ENCODE measurements around the gene ABCB1. TPM values are rescaled to one million over a fixed set of nuclear protein-coding genes. Genes with fewer than 3 reads are reported as not detected.

Gene ABCB1
- polyA plus RNA-seq, 2 donors, result 1.6 to 1.7 TPM

DNA sequence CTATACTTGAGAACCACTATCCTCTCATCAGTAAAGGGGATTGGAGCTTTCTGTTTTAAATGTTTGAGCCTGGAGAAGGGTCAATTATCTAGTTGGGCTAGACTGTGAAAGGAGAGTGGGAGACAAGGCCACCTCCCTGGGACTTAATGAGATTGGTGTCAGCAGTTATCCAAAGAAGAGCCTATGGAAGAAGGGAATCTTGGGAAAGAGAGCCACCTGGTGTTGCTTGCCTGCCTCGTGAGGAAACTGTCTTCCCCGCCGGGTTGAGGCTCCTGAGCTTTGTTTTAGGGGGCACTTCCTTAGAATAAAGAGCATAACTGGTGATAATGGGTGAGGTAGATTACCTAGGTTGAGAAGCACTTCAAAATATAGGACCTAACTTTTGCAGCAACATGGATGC lies 93.2 kb downstream of the ABCB1 start:
- H3K36me3 ChIP-seq (ENCODE audit: control insufficient read depth in 2 of 2, insufficient read depth in 2 of 2, low read length in 1 of 2), result no peaks in the 10 kb centered on the region
- H3K27ac ChIP-seq (ENCODE audit: low read depth in 2 of 2, low read length in 1 of 2), result no peak overlapping the region
- no peaks in the 10 kb centered on the region for H3K4me1 ChIP-seq (ENCODE audit: control insufficient read depth in 2 of 2, insufficient read depth in 2 of 2, low read length in 1 of 2)
- no peaks in the 10 kb centered on the region for H3K9me3 ChIP-seq (ENCODE audit: control insufficient read depth in 2 of 2, insufficient read depth in 1 of 2, low read depth in 1 of 2, low read length in 1 of 2)
- whole genome bisulfite sequencing, 2 donors, result 37 to 50% methylated on average over 3 of the region's 3 CpGs
- no peaks in the 10 kb centered on the region for H3K27me3 ChIP-seq (ENCODE audit: control insufficient read depth in 1 of 2, insufficient read depth in 2 of 2, low read length in 2 of 2)
- no peak overlapping the region for H3K4me3 ChIP-seq (ENCODE audit: low read depth in 1 of 2, low read length in 2 of 2)

- Histone ChIP-seq H3K27me3 (ENCODE audit: control insufficient read depth in 1 of 2, insufficient read depth in 2 of 2, low read length in 2 of 2) (peaks cover 0 to 2% of the 10 kb centered on the region in 2 donors), H3K9me3 (ENCODE audit: control insufficient read depth in 2 of 2, insufficient read depth in 1 of 2, low read depth in 1 of 2, low read length in 1 of 2) (no peaks in the 10 kb centered on the region), H3K4me3 (ENCODE audit: low read depth in 1 of 2, low read length in 2 of 2) (no peak overlapping the region), H3K27ac (ENCODE audit: low read depth in 2 of 2, low read length in 1 of 2) (no peak overlapping the region), H3K36me3 (ENCODE audit: control insufficient read depth in 2 of 2, insufficient read depth in 2 of 2, low read length in 1 of 2) (no peaks in the 10 kb centered on the region), H3K4me1 (ENCODE audit: control insufficient read depth in 2 of 2, insufficient read depth in 2 of 2, low read length in 1 of 2) (no peaks in the 10 kb centered on the region)
- 62 to 66% methylated on average over 3 of the region's 3 CpGs for WGBS, 2 donors
Measured at GRCh38 chr7:87506246-87507180, 94.2 kb downstream of the ABCB1 start.

- H3K36me3 ChIP-seq (ENCODE audit: control insufficient read depth in 2 of 2, insufficient read depth in 2 of 2, low read length in 1 of 2), result no peaks in the 10 kb centered on the region
- peaks cover 0 to 2% of the 10 kb centered on the region in 2 donors for H3K27me3 ChIP-seq (ENCODE audit: control insufficient read depth in 1 of 2, insufficient read depth in 2 of 2, low read length in 2 of 2)
- no peaks in the 10 kb centered on the region for H3K4me1 ChIP-seq (ENCODE audit: control insufficient read depth in 2 of 2, insufficient read depth in 2 of 2, low read length in 1 of 2)
- no peaks in the 10 kb centered on the region for H3K9me3 ChIP-seq (ENCODE audit: control insufficient read depth in 2 of 2, insufficient read depth in 1 of 2, low read depth in 1 of 2, low read length in 1 of 2)
- H3K4me3 ChIP-seq (ENCODE audit: low read depth in 1 of 2, low read length in 2 of 2), result no peak overlapping the region
- WGBS, 2 donors, result 72 to 74% methylated on average over 5 of the region's 5 CpGs
- H3K27ac ChIP-seq (ENCODE audit: low read depth in 2 of 2, low read length in 1 of 2), result no peak overlapping the region
Measured at GRCh38 chr7:87505557-87506245, 95.0 kb downstream of the ABCB1 start.

DNA sequence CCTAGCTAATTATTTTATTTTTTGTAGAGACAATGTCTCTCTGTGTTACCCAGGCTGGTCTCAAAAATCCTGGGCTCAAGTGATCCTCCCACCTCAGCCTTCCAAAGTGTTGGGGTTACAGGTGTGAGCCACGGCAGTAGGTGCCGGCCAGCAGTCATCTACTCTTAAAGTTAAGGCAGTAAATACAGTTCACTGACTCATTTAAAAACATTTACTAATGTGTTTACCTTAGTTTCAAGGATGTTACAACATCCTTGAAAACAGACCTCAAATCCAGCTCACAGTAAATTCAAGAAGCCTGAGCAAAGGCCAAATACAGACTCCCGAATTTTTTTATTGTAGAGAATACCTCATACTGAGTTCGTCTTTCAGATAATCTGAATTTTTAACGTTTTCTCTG lies 95.6 kb downstream of the ABCB1 start:
- H3K9me3 ChIP-seq (ENCODE audit: control insufficient read depth in 2 of 2, insufficient read depth in 1 of 2, low read depth in 1 of 2, low read length in 1 of 2), result no peaks in the 10 kb centered on the region
- H3K27ac ChIP-seq (ENCODE audit: low read depth in 2 of 2, low read length in 1 of 2), result no peak overlapping the region
- 74 to 84% methylated on average over 5 of the region's 5 CpGs for WGBS, 2 donors
- no peaks in the 10 kb centered on the region for H3K36me3 ChIP-seq (ENCODE audit: control insufficient read depth in 2 of 2, insufficient read depth in 2 of 2, low read length in 1 of 2)
- no peaks in the 10 kb centered on the region for H3K4me1 ChIP-seq (ENCODE audit: control insufficient read depth in 2 of 2, insufficient read depth in 2 of 2, low read length in 1 of 2)
- no peak overlapping the region for H3K4me3 ChIP-seq (ENCODE audit: low read depth in 1 of 2, low read length in 2 of 2)
- H3K27me3 ChIP-seq (ENCODE audit: control insufficient read depth in 1 of 2, insufficient read depth in 2 of 2, low read length in 2 of 2), result peaks cover 0 to 2% of the 10 kb centered on the region in 2 donors

GRCh38 chr7:87499494-87499893 lies 101.2 kb downstream of the ABCB1 start:
- H3K27me3 ChIP-seq (ENCODE audit: control insufficient read depth in 1 of 2, insufficient read depth in 2 of 2, low read length in 2 of 2), result peaks cover 0 to 2% of the 10 kb centered on the region in 2 donors
- H3K4me3 ChIP-seq (ENCODE audit: low read depth in 1 of 2, low read length in 2 of 2), result no peak overlapping the region
- no peak overlapping the region for H3K27ac ChIP-seq (ENCODE audit: low read depth in 2 of 2, low read length in 1 of 2)
- H3K4me1 ChIP-seq (ENCODE audit: control insufficient read depth in 2 of 2, insufficient read depth in 2 of 2, low read length in 1 of 2), result no peaks in the 10 kb centered on the region
- no peaks in the 10 kb centered on the region for H3K9me3 ChIP-seq (ENCODE audit: control insufficient read depth in 2 of 2, insufficient read depth in 1 of 2, low read depth in 1 of 2, low read length in 1 of 2)
- WGBS, 2 donors, result 63 to 70% methylated on average over 3 of the region's 3 CpGs
- H3K36me3 ChIP-seq (ENCODE audit: control insufficient read depth in 2 of 2, insufficient read depth in 2 of 2, low read length in 1 of 2), result no peaks in the 10 kb centered on the region

GRCh38 chr7:87498893-87499292 lies 101.8 kb downstream of the ABCB1 start:
- Histone ChIP-seq H3K9me3 (ENCODE audit: control insufficient read depth in 2 of 2, insufficient read depth in 1 of 2, low read depth in 1 of 2, low read length in 1 of 2) (no peaks in the 10 kb centered on the region), H3K27me3 (ENCODE audit: control insufficient read depth in 1 of 2, insufficient read depth in 2 of 2, low read length in 2 of 2) (peaks cover 0 to 2% of the 10 kb centered on the region in 2 donors), H3K27ac (ENCODE audit: low read depth in 2 of 2, low read length in 1 of 2) (no peak overlapping the region), H3K36me3 (ENCODE audit: control insufficient read depth in 2 of 2, insufficient read depth in 2 of 2, low read length in 1 of 2) (no peaks in the 10 kb centered on the region), H3K4me1 (ENCODE audit: control insufficient read depth in 2 of 2, insufficient read depth in 2 of 2, low read length in 1 of 2) (no peaks in the 10 kb centered on the region), H3K4me3 (ENCODE audit: low read depth in 1 of 2, low read length in 2 of 2) (no peak overlapping the region)
- 55 to 75% methylated on average over 1 of the region's 1 CpG for WGBS, 2 donors

- WGBS, 2 donors, result 76 to 77% methylated on average over 3 of the region's 3 CpGs
- Histone ChIP-seq H3K27me3 (ENCODE audit: control insufficient read depth in 1 of 2, insufficient read depth in 2 of 2, low read length in 2 of 2) (peaks cover 0 to 2% of the 10 kb centered on the region in 2 donors), H3K27ac (ENCODE audit: low read depth in 2 of 2, low read length in 1 of 2) (no peak overlapping the region), H3K4me3 (ENCODE audit: low read depth in 1 of 2, low read length in 2 of 2) (no peak overlapping the region), H3K9me3 (ENCODE audit: control insufficient read depth in 2 of 2, insufficient read depth in 1 of 2, low read depth in 1 of 2, low read length in 1 of 2) (no peaks in the 10 kb centered on the region), H3K36me3 (ENCODE audit: control insufficient read depth in 2 of 2, insufficient read depth in 2 of 2, low read length in 1 of 2) (no peaks in the 10 kb centered on the region), H3K4me1 (ENCODE audit: control insufficient read depth in 2 of 2, insufficient read depth in 2 of 2, low read length in 1 of 2) (no peaks in the 10 kb centered on the region)
Measured at GRCh38 chr7:87497482-87497881, 103.2 kb downstream of the ABCB1 start.

DNA sequence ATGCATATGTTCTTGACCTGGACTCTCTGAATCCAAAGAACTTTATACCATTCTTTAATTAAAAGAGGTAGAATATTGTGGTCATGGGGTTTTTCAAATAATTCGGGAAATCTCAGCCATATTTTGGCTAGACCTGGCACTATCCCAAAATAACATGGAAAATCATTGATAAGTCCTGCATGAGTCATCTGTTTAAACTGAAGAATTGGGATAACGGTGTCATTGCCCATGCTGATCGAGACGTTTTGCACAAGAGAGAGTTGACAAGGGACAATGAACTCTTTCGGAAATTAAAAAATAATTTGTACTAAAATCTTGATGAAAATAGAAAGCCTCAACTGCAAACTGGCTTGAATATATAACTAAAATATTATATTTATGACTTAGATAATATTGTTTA lies 105.3 kb downstream of the ABCB1 start:
- H3K27ac ChIP-seq (ENCODE audit: low read depth in 2 of 2, low read length in 1 of 2), result no peak overlapping the region
- H3K9me3 ChIP-seq (ENCODE audit: control insufficient read depth in 2 of 2, insufficient read depth in 1 of 2, low read depth in 1 of 2, low read length in 1 of 2), result no peaks in the 10 kb centered on the region
- H3K4me3 ChIP-seq (ENCODE audit: low read depth in 1 of 2, low read length in 2 of 2), result no peak overlapping the region
- WGBS, 2 donors, result 78 to 80% methylated on average over 5 of the region's 5 CpGs
- H3K36me3 ChIP-seq (ENCODE audit: control insufficient read depth in 2 of 2, insufficient read depth in 2 of 2, low read length in 1 of 2), result no peaks in the 10 kb centered on the region
- no peaks in the 10 kb centered on the region for H3K4me1 ChIP-seq (ENCODE audit: control insufficient read depth in 2 of 2, insufficient read depth in 2 of 2, low read length in 1 of 2)
- H3K27me3 ChIP-seq (ENCODE audit: control insufficient read depth in 1 of 2, insufficient read depth in 2 of 2, low read length in 2 of 2), result no peaks in the 10 kb centered on the region

DNA sequence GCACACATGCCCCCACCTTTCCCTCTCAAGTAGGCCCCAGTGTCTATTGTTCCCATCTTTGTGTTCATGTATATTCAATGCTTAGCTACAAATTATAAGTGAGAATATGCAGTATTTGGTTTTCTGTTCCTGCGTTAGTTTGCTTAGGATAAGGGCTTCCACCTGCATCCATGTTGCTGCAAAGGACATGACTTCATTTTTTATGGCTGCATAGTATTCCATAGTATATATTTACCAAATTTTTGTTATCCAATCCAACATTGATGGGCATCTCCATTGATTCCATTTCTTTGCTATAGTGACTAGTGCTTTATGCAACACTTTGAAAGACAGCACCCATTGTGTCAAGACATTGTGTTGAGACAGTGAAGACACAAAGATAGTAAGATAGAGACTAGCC lies 106.2 kb downstream of the ABCB1 start:
- no peaks in the 10 kb centered on the region for H3K27me3 ChIP-seq (ENCODE audit: control insufficient read depth in 1 of 2, insufficient read depth in 2 of 2, low read length in 2 of 2)
- no peaks in the 10 kb centered on the region for H3K9me3 ChIP-seq (ENCODE audit: control insufficient read depth in 2 of 2, insufficient read depth in 1 of 2, low read depth in 1 of 2, low read length in 1 of 2)
- no peak overlapping the region for H3K4me3 ChIP-seq (ENCODE audit: low read depth in 1 of 2, low read length in 2 of 2)
- no peak overlapping the region for H3K27ac ChIP-seq (ENCODE audit: low read depth in 2 of 2, low read length in 1 of 2)
- no peaks in the 10 kb centered on the region for H3K36me3 ChIP-seq (ENCODE audit: control insufficient read depth in 2 of 2, insufficient read depth in 2 of 2, low read length in 1 of 2)
- 94 to 97% methylated on average over 1 of the region's 1 CpG for WGBS, 2 donors
- no peaks in the 10 kb centered on the region for H3K4me1 ChIP-seq (ENCODE audit: control insufficient read depth in 2 of 2, insufficient read depth in 2 of 2, low read length in 1 of 2)
